Activated naive CD4-positive, alpha-beta T cell treated with anti-CD3 and anti-CD28 coated beads, Interleukin-2, amount 50 U/mL, for 16 hours (primary cell): ENCODE measurements around the gene USP7.
"Not testable (repeated sequence)": the region's sequence is repeated elsewhere in the genome, so short reads cannot be mapped to it uniquely, and the experiment has no call there.

Experiments used
- DNase-seq: peaks from one replicate; pipeline ENCODE4 v3.0.0-alpha.2; 2020

The USP7 gene

DNA sequence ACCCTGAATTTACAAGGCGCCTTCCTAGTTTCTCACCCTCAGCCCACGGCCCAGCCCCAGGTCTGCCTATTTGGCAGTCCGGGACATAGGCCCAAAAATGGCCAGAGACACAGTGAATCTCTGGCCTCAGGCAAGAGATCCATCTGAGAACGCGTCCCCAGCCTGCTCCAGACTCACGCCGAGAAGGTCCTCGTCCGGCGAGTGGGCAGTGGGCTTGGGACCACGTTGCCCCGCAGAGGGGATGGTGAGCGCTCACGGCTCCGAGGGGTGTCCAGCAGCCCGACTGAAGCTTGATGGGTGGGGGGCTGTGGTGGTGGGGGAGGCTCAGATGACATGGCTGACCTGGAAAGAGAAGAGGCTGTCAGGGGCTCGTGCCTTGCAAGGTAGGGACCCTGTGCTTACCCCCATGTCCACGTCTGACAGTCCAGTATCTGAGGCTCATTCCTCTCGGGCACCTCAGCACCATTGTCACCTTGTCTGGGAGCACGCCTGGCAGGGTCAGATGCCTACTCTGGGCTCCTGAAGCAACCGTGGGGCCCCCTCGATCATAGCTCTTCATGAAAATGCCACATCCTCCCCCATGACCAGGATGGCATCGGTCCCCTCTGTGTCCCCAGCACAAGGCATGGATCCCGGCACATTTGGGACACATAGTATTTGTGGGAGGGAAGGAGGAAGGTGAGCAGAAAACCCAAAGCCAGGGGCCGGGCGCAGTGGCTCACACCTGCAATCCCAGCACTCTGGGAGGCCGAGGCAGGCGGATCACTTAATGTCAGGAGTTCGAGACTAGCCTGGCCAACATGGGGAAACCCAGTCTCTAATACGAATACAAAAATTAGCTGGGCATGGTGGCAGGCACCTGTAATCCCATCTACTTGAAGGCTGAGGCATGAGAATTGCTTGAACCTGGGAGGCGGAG, 104.5 kb downstream of the USP7 start:
- DNase-seq, result no peak

DNA sequence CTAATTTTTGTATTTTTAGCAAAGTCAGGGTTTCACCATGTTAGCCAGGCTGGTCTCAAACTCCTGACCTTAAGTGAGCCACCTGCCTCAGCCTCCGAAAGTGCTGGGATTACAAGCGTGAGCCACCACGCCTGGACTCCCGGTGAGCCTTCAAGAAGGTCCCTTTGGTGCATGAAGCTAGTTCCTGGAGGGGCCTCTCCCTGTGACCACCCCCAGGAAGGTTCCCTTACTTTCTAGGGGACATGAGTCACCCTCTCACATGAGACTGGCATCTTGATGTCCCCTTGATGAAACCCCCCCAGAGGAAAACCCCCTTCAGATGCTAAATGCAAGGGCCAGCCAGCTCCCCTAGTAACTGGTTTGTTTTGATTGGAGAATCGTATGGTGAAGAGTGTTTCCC, 107.7 kb downstream of the USP7 start:
- DNase-seq, result no peak

- no peak for DNase-seq
These were observed 108.5 kb downstream of the USP7 start for GRCh38 chr16:8855051-8855786.

- no peak for DNase-seq
These were observed 109.3 kb downstream of the USP7 start for GRCh38 chr16:8854298-8854948.

- no peak for DNase-seq
These were observed 110.1 kb downstream of the USP7 start for GRCh38 chr16:8853611-8854010.

DNA sequence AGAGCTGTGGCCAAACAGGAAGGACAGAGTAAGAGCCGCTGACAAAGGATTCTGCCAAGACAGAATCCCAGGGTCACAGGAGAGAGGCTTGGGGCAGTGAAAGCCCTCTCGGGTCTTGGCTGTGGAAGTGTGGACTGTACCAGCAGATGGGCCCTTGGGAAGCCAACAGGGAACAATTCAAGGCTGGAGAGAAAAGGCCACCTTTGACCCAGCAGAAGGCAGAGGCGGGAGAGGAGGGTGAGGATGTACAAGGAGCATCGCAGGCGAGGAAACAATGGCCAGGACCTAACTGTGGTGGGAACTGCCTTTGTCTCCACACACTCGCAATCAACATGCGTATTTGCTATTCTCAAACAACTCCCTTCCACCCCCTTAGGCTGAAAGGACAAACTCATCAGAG, 110.6 kb downstream of the USP7 start:
- no peak for DNase-seq

DNA sequence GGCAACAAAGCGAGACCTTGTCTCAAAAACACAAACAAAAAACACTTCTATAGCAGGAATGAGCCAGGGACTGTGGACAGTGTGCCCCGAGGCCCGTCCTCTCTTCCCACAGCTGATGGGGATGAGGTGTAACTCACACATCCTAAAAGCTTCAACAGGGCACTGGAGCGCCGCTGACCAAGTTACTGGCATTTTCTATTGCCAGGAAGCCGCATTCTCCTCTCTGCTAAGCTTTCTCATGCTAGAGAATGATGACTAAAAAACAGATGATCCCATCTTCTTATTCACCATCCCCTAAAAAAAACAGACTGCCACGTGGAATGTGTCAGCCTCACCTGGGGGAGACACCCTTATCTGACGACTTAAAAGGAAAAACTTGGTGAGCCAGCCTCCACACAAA, 111.2 kb downstream of the USP7 start:
- DNase-seq, result no peak

DNA sequence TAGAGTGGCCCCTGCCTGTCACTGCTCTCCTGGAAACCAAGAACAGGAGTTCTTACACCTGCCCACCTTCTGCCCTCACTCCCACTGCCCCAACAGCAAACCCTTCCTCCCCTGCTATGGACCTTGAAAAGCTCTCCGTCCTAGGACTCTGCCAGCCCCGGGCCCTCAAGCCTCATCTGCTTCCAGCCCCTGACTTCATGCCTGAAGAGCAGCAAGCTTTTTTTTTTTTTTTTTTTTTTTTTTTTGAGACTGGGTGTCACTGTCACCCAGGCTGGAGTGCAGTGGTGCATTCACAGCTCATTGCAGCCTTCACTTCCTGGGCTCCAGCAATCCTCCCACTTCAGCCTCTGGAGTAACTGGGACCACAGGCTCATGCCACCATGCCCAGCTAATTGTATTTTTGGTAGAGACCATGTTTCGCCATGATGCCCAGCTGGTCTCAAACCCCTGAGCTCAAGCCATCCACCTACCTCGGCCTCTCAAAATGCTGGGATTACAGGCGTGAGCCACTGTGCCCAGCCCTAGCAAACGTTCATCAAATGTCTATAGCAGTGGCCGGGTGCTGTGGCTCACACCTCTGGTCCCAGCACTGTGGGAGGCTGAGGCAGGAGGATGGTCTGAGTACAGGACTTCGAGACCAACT, 111.8 kb downstream of the USP7 start:
- DNase-seq, result no peak

GRCh38 chr16:8850279-8850885, 113.3 kb downstream of the USP7 start:
- no peak for DNase-seq

DNA sequence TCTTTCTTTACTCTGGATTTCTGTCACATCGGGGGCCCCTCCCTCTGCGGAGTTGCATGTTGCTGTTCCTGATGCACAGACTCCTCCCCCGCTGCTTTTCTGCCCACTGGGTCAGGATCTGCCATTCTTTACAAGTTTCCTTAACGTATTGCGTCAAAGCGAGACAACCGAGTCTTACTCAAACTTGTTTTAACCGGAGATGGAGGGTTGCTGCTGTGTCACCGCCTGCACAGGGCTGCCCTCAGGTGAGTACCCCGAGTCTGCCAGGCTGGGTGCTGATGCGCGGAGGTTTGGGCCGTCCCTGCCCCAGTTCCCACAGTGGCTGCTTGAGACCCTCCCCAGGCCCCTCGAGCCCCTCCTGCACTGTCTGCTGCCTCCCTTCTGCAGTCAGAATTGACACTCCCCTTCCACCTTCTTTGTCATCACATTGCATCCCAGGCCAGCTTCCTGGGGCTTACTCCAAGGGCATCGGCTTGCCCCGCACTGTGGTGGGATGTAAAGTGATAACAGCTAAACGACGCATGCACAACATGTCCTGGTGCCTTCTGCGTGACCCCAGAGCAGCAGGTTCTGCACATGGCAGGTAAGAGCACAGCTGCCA, 114.2 kb downstream of the USP7 start:
- no peak for DNase-seq

- no peak for DNase-seq
These were observed 114.7 kb downstream of the USP7 start for GRCh38 chr16:8848939-8849391.

DNA sequence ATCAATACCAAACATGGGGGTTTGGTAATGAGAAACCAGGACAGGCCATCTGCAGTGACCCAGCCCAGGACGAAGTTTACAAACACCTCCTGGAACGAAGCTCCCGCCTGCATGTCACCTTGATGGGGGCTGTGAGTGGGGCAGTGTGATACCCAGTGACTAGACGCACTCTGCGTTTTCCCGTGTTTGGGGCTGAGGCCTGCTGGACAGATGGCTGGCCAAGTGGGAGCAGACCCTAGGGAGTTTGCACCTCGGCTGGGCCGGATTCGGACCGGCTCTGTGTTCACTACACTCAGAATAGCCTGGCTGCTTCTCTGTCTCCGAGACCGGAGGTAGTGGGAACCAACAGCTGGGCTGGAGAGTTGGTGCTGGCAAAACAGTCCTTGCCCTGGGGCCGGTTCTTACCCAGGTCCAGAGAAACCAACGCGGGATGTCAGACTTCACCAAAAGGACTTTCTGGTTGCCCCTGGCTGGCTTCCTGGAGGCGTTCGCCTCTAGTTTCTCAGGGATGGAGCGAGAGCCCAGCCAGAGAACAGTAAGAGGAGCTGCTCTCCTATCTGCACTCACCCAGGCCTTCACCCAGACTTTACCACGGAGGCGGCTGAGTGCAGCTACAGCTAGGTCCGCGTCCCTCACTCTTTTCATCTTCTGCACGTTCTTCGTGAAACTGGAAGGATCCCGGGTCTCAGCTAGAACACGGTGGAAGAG, 115.3 kb downstream of the USP7 start:
- no peak for DNase-seq

GRCh38 chr16:8847623-8848022, 116.1 kb downstream of the USP7 start:
- DNase-seq, result no peak

DNA sequence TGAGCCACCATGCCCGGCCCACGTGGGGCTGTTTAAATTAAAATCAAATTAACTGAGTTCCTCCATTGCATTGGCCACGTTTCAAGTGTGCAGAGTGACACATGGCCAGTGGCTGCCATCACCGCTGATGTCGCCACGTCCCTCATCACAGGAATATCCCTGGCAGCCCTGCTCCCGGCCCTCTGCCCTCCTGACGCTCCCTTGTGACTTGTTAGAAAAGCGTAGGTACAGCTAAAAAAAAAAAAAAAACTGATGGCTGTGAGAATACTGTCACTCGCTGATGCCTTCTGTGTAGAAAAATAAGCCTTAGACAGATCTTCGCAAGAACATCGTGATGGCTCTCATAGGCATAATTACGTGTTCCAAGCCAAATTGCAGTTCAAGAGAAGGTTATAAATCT, 116.6 kb downstream of the USP7 start:
- DNase-seq, result no peak

DNA sequence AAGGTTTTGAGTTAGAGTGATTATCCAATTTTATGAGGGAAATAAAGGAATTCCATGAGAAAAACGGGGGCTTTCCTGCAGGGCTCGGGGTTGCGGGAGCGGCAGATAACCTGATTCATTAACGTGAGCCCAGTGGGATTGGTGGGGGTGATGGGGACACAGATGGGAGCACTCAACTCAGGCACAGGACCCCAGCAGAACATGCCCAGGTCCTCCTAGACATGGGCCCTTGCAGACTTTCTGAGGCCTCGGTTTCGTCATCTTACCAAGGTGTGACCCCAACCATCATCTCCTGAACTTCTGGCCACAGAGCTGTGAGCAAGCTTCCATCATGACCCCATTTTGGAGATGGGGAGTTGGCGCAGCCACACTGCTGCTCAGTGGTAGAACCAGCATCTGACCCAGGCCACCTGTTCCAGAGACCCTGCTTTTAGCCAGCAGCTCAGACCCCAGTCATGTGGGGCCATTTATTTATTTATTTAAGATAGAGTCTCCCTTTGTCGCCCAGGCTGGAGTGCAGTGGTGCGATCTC, 117.2 kb downstream of the USP7 start:
- DNase-seq, result no peak

- no peak for DNase-seq
These were observed 117.9 kb downstream of the USP7 start for GRCh38 chr16:8845699-8846298.

GRCh38 chr16:8843296-8843695, 120.4 kb downstream of the USP7 start:
- DNase-seq, result not testable (repeated sequence)
